ENCODE results near the gene CCDC154. TPM values are rescaled to one million over a fixed set of nuclear protein-coding genes. Genes with fewer than 3 reads are reported as not detected.

The CCDC154 gene
- total and polyA plus RNA-seq, 9 of the 15 experiments (the other 6 are each of a cell fraction or from before 2014, with no cell fraction given) = 0.15 to 1.4 (median 0.20) TPM; not detected in 5

DNA sequence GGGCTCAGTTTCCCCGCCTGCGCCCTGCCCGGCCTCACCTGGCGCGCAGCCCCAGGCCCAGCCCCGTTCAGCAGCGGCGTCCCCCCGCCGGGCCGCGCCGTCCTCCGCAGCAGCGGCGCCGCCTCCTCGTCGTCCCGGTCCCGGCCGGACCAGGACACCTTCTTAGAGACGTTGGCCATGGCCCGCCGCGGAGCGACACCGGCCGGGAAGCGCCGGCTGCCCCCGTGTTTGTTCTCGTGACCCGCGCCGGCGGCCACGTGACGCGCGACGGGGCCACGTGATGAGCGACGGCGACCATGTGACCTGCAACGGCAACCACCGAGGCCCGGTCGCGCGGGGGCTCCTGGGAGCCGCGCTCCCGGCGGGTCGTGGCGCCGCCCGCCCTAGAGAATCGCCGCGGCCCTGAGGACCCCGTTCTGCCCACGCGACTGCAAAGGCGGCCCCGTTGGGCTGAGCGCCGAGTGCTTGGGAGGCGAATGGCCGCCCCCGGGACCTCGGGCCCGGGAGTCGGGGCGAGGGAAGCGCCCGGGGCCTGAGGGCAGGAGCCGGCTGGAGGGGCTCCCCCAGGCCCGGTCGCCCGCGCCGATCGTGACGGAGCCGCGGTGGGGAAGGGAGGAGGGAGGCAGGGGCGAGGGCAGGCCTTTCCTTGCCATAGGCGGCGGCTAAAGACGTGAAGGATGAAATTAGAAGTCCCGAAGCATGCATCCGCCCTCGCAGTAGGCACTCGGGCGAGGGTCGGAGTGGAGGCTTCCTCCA is 30.6 kb upstream of the CCDC154 start, which contains the start of gene CLCN7 (continued):
- TF ChIP-seq ZBTB5 (IDR thresholded peaks at IDR 0.05) (no peak), GTF2F1 (IDR thresholded peaks at IDR 0.05; ENCODE audit: low read depth, low read length) (no peak), ZNF780A (CRISPR knock-in tag; IDR thresholded peaks at IDR 0.05) (no peak), ZNF134 (CRISPR knock-in tag; conservative IDR thresholded peaks at IDR 0.05) (no peak), NCOA6 (IDR thresholded peaks at IDR 0.05) (no peak), MBD2 (IDR thresholded peaks at IDR 0.05; ENCODE audit: borderline replicate concordance, low read depth) (peak; percentile 29; the same call in 1 of the 2 replicates), TEAD4 (IDR thresholded peaks at IDR 0.05; ENCODE audit: low read length) (no peak), TEAD4 (CRISPR knock-in tag; IDR thresholded peaks at IDR 0.05; ENCODE audit: borderline replicate concordance) (no peak; the same call in 1 of the 2 replicates), NONO (IDR thresholded peaks at IDR 0.05; ENCODE audit: low read depth in 2 of 2, low read length in 1 of 2) (peak; percentile 43 to 84; a peak in 3 of 4 replicates), ZNF197 (CRISPR knock-in tag; IDR thresholded peaks at IDR 0.05; ENCODE audit: low read depth) (no peak), MTF1 (CRISPR knock-in tag; IDR thresholded peaks at IDR 0.05; ENCODE audit: borderline replicate concordance) (no peak), E4F1 (CRISPR knock-in tag; IDR thresholded peaks at IDR 0.05; ENCODE audit: borderline replicate concordance) (no peak), PHF8 (IDR thresholded peaks at IDR 0.05; ENCODE audit: borderline replicate concordance, low read length) (peak; percentile 97), ZNF121 (CRISPR knock-in tag; conservative IDR thresholded peaks at IDR 0.05) (peak; percentile 50; the same call in 1 of the 2 replicates), CBX1 (IDR thresholded peaks at IDR 0.05; ENCODE audit: low read depth) (peak; percentile 88), RBM34 (IDR thresholded peaks at IDR 0.05; ENCODE audit: borderline replicate concordance, insufficient read depth, low read length) (no peak)
- TF ChIP-seq, protein P1, sequence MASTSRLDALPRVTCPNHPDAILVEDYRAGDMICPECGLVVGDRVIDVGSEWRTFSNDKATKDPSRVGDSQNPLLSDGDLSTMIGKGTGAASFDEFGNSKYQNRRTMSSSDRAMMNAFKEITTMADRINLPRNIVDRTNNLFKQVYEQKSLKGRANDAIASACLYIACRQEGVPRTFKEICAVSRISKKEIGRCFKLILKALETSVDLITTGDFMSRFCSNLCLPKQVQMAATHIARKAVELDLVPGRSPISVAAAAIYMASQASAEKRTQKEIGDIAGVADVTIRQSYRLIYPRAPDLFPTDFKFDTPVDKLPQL (IDR thresholded peaks at IDR 0.05; ENCODE audit: extremely low read depth, insufficient read length) = no peak
- TF ChIP-seq, protein P2, sequence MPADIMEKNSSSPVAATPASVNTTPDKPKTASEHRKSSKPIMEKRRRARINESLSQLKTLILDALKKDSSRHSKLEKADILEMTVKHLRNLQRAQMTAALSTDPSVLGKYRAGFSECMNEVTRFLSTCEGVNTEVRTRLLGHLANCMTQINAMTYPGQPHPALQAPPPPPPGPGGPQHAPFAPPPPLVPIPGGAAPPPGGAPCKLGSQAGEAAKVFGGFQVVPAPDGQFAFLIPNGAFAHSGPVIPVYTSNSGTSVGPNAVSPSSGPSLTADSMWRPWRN (IDR thresholded peaks at IDR 0.05; ENCODE audit: low read depth) = no peak
- TF ChIP-seq, protein P3, sequence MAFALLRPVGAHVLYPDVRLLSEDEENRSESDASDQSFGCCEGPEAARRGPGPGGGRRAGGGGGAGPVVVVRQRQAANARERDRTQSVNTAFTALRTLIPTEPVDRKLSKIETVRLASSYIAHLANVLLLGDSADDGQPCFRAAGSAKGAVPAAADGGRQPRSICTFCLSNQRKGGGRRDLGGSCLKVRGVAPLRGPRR (CRISPR knock-in tag; IDR thresholded peaks at IDR 0.05) = no peak
- TF ChIP-seq, protein P4, sequence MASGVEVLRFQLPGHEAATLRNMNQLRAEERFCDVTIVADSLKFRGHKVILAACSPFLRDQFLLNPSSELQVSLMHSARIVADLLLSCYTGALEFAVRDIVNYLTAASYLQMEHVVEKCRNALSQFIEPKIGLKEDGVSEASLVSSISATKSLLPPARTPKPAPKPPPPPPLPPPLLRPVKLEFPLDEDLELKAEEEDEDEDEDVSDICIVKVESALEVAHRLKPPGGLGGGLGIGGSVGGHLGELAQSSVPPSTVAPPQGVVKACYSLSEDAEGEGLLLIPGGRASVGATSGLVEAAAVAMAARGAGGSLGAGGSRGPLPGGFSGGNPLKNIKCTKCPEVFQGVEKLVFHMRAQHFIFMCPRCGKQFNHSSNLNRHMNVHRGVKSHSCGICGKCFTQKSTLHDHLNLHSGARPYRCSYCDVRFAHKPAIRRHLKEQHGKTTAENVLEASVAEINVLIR (CRISPR knock-in tag; IDR thresholded peaks at IDR 0.05) = no peak
